ENCODE measurements around the gene TTC34. TPM values are rescaled to one million over a fixed set of nuclear protein-coding genes. Genes with fewer than 3 reads are reported as not detected.

TTC34 gene
- total and polyA plus RNA-seq, 2 of the 13 experiments (the other 11 are each of a cell fraction or from before 2014, with no cell fraction given), result 0.07 to 0.11 TPM

DNA sequence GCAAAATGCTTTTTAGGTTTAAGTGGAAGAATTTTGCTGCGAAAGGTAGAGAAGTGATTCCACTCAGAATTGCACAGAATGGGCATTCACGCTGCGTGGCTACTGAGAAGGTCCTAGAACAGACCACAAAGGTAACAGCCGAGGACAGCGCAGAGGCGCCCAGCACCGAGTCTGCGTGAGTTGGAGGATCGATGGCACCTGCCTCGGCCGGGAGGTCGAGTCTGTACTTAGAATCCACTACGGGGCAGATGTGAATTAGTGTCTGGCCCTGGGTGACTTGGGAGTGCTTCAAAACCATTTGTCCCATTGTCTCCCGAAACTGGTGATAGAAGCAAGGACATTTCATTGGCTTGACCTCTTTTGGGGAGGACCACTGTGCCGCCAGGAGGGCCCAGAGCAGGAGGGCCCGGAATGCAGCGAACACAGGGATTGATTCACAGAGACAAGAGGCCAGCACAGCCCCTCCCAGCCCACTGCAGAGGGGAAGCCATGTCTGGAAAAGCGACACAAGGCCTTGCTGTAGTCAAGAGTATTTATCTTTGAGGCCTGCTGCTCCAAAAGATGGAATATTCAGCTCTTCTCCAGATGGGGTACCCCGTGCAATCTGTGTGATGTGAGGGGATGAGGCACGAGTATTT, 35.0 kb upstream of the TTC34 start (continued):
- TF ChIP-seq PRDM4 (CRISPR knock-in tag; IDR thresholded peaks at IDR 0.05; ENCODE audit: borderline replicate concordance) (no peak), ZFP36L2 (CRISPR knock-in tag; IDR thresholded peaks at IDR 0.05) (no peak), ZNF552 (CRISPR knock-in tag; IDR thresholded peaks at IDR 0.05; ENCODE audit: borderline replicate concordance) (no peak)

DNA sequence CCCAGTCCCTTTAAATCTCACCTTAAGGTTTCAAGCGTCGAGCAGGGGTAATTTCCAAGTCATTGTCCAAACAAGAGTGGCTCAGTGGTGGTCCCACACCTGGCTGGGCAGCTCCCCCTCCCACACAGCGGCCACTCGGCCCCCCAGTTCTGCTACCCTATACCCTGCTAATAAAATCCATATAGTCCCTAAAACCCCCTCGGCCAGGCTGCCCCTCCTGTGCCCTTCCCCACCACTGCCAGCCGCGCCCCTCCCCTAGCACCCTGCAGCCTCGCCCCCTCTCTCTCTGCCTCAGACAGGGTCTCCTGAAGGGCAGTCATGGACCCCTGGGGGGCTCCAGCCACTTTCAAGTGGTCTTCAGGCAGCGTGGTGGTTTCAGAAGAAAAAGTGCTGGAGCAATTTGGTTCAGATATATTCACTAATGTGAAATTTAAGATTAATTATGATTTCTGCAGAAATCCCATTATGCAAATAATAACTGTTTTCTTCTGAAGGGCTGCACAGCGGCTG, 34.2 kb upstream of the TTC34 start:
- Histone ChIP-seq H3K79me2 (ENCODE audit: insufficient read depth, low read length) (no peaks in the 10 kb centered on the region), H3K36me3 (replicated peaks in 1 of 2; ENCODE audit: control insufficient read depth in 1 of 2, insufficient read depth in 2 of 2, low read length in 2 of 2) (no peaks in the 10 kb centered on the region), H3K9ac (ENCODE audit: insufficient read depth, low read depth, low read length) (no peak overlapping the region), H2AFZ (ENCODE audit: low read length) (no peak overlapping the region), H3K4me1 (ENCODE audit: insufficient read depth, low read length) (no peaks in the 10 kb centered on the region), H3K4me2 (ENCODE audit: low read depth, low read length) (no peak overlapping the region), H4K20me1 (ENCODE audit: insufficient read depth, low read length) (no peaks in the 10 kb centered on the region), H3K27me3 (ENCODE audit: control insufficient read depth in 1 of 2, insufficient read depth in 2 of 2, low read length in 2 of 2) (peaks cover 13 to 81% of the 10 kb centered on the region in 2 experiments), H3K4me3 (replicated peaks in 1 of 3; ENCODE audit: insufficient read depth in 1 of 3, low read depth in 2 of 3, low read length in 3 of 3) (no peak overlapping the region), H3K9me3 (ENCODE audit: low read length) (no peaks in the 10 kb centered on the region), H3K27ac (ENCODE audit: extremely low read length, insufficient read depth, low read length) (no peak overlapping the region)
- no TSS peak for BruUV-seq (replicated peaks)
- ChIA-PET POLR2A (no interaction called here), CTCF (ENCODE audit: low intra/inter-chr PET ratio, low total read pairs) (no interaction called here)
- intact Hi-C loops (cut with micrococcal nuclease; ENCODE audit: unreplicated experiment) (no loop called here), in situ Hi-C loops (cut with HindIII; ENCODE audit: extremely low pct_ligation_motif_present, low pct_unique_long_range_greater_than_20kb) (no loop called here)
- DNase-seq (ENCODE audit: low spot score), result no peak
- 4% methylated on average over 8 of the region's 10 CpGs for WGBS (ENCODE audit: low lambda C conversion rate)
- no peak for ATAC-seq
- FAIRE-seq, result no peak
- no peak for TF ChIP-seq ZSCAN30 (CRISPR knock-in tag; IDR thresholded peaks at IDR 0.05)
- no peak for TF ChIP-seq CENPT (CRISPR knock-in tag; IDR thresholded peaks at IDR 0.05; ENCODE audit: low read depth)
- no peak for TF ChIP-seq KLF16 (CRISPR knock-in tag; IDR thresholded peaks at IDR 0.05)
- no peak for TF ChIP-seq FOXO4 (CRISPR knock-in tag; conservative IDR thresholded peaks at IDR 0.05)
- TF ChIP-seq REPIN1 (CRISPR knock-in tag; IDR thresholded peaks at IDR 0.05; ENCODE audit: borderline replicate concordance, low read depth), result no peak
- TF ChIP-seq, protein P1, sequence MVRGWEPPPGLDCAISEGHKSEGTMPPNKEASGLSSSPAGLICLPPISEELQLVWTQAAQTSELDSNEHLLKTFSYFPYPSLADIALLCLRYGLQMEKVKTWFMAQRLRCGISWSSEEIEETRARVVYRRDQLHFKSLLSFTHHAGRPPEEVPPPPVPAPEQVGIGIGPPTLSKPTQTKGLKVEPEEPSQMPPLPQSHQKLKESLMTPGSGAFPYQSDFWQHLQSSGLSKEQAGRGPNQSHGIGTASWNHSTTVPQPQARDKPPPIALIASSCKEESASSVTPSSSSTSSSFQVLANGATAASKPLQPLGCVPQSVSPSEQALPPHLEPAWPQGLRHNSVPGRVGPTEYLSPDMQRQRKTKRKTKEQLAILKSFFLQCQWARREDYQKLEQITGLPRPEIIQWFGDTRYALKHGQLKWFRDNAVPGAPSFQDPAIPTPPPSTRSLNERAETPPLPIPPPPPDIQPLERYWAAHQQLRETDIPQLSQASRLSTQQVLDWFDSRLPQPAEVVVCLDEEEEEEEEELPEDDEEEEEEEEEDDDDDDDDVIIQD (CRISPR knock-in tag; IDR thresholded peaks at IDR 0.05; ENCODE audit: low read depth), result no peak
- no peak for TF ChIP-seq RFX3 (CRISPR knock-in tag; IDR thresholded peaks at IDR 0.05)
- TF ChIP-seq, protein P2, sequence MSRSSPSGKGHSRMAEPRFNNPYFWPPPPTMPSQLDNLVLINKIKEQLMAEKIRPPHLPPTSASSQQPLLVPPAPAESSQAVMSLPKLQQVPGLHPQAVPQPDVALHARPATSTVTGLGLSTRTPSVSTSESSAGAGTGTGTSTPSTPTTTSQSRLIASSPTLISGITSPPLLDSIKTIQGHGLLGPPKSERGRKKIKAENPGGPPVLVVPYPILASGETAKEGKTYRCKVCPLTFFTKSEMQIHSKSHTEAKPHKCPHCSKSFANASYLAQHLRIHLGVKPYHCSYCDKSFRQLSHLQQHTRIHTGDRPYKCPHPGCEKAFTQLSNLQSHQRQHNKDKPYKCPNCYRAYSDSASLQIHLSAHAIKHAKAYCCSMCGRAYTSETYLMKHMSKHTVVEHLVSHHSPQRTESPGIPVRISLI (CRISPR knock-in tag; IDR thresholded peaks at IDR 0.05; ENCODE audit: borderline replicate concordance), result no peak
- no peak for TF ChIP-seq ZNF710 (CRISPR knock-in tag; IDR thresholded peaks at IDR 0.05; ENCODE audit: borderline replicate concordance)
- no peak for TF ChIP-seq EED (CRISPR knock-in tag; IDR thresholded peaks at IDR 0.05)
- no peak for TF ChIP-seq PHB2 (IDR thresholded peaks at IDR 0.05; ENCODE audit: partially characterized antibody)

Measured in HepG2 (cell line).